Measurements from ENCODE around the gene RASGRP3.
A peak's percentile ranks its signal among the peaks of the same experiment; 100 is the strongest.

Gene RASGRP3

DNA sequence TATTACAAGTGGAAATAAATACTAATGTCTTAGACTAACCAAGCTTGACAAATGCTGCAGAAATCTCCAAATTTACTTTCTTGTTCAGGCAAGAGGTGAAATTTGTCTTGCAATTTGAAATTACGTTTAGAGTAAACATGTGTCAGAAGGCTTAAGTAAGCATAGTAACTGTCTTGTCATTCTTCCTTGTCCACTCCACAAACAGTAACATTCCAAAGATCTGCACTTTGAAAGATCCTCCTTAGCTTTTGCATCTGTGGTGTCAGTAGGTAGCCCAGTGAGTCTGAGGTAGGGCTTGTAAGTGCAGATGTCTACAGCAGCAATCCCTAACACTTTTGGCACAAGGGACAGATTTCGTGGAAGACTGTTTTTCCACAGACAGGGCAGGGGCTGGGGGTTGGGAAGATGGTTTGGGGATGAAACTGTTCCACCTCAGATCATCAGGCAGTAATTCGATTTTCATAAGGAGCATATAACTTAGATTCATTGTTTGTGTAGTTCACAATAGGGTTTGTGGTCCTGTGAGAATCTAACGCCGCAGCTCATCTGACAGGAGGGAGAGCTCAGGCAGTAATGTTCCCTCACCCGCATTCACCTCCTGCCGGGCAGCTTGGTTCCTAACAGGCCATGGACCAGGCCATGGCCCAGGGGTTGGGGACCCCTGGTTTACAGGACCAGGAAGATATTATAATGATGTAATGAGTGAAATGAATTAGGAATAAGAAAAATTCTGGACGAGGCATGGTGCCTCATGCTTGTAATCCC is 18.6 kb downstream of the RASGRP3 start:
- DNase-seq = no peak

DNA sequence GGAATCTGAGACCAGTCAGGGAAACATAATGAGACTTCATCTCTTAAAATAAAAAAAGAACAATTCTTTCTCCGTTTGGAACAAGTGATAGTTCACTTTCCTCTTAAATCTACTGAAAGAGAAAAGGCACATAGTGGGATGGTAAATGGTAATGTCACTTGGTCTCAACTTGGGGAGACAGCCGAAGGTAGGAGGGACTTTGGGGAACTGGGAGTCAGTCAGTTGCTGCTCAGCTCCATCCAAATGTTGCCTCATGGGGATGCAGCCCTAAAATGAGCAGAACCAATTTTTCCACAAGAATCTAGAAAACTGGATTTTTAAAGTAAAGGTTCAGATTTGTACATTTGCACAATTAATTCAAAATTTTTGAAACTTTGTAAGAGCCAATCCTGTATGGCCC is 19.2 kb downstream of the RASGRP3 start:
- DNase-seq = no peak

DNA sequence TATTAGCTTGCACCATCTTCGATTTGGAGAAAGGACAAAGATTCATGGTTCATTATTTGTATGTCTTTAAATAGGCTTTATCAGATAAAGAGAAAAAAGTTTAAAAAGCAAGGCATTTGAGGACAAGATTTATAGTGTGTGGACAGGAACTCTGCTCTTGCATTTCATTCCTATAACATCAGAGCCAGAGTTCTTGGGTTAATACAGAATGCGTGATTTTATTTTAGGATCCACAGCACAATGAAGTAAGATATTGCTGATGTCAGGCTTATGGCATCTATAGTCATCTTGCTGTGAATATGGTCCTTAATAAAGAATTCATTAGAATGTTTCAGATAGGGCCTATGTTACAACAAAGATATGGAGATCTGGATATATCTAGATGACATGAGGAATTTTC is 19.7 kb downstream of the RASGRP3 start:
- DNase-seq = no peak

DNA sequence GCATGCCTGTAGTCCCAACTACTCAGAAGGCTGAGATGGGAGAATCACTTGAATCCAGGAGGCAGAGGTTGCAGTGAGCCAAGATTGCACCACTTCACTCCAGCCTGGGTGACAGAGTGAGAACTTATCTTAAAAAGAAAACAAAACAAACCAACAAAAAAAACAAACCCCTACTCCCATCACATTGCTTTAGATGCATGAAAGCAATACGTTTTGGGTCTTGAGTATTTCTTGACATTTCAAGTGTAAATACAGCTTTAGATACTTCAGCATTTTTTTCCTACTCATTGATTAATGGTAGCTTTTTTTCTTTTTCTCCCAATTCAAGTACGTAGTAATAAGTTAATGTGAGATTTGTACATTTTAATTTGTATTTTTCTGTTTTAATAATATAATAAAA is 20.3 kb downstream of the RASGRP3 start:
- no peak for DNase-seq

GRCh38 chr2:33497221-33497650 is 20.8 kb downstream of the RASGRP3 start:
- DNase-seq = no peak

GRCh38 chr2:33498291-33498956 is 22.0 kb downstream of the RASGRP3 start:
- no peak for DNase-seq

DNA sequence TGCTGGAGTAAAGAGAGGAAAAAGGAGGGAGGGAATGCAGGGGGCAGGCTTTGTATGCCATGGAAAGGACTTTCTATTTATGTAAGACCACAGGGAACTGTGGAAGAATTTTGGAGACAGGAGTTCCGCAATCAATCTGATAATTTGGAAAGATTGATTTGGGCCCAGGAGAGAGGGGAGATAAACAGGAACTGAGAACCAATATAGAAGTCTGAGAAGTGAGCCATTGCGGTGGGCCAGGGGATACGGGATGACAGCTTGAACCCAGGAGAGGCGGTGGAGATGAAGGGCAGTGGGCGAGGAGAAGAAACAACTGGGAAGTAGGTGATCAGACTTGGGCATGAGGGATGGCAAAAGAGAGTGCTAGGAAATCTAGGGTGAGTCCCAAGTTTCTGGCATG is 23.7 kb downstream of the RASGRP3 start:
- no peak for DNase-seq

DNA sequence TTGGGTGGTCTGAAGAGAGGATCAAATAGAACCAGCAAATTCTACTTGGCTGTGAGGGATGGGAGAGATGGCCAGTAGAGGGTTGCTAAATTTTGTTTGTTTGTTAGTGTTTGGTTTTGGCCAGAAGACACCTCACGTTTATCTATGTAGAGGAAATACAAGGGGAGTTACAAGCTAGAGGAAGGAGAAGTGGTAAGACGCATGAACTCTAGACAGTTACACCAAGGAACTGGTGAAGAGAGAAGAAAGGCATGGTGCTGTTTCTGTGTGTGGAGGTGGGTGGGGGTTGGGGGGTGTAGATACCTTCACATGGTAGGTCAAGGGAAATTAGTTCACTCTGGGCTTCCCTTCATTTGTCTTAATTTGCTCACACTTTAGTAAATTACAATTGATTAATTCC is 25.6 kb downstream of the RASGRP3 start:
- no peak for DNase-seq

DNA sequence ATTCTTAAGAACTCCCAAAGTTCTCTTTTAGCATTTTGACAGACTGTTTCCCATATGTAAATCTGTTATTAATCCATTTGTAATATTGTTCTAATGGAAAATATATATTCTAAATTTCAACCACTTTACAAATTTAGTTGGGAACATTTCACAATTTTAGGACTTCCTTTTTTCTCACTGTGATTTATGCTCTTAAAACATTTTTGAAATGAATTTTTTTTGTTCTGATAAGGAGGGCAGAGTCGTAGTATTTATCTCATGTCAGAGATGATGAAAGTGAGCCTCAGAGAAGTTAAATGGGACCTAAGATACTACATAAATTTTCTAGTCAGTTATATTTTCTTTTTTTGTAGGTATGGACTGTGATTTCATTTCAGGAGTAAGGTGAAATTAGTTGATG is 26.6 kb downstream of the RASGRP3 start:
- no peak for DNase-seq

- no peak for DNase-seq
These were observed 29.5 kb downstream of the RASGRP3 start for GRCh38 chr2:33505966-33506365.

- DNase-seq = no peak
These were observed 33.6 kb downstream of the RASGRP3 start for GRCh38 chr2:33509908-33510585.

- no peak for DNase-seq
These were observed 34.1 kb downstream of the RASGRP3 start for GRCh38 chr2:33510586-33510968.

GRCh38 chr2:33511141-33511540 is 34.7 kb downstream of the RASGRP3 start:
- no peak for DNase-seq

GRCh38 chr2:33512112-33512511 is 35.7 kb downstream of the RASGRP3 start:
- no peak for DNase-seq

GRCh38 chr2:33513480-33513879 is 37.0 kb downstream of the RASGRP3 start:
- DNase-seq = no peak

DNA sequence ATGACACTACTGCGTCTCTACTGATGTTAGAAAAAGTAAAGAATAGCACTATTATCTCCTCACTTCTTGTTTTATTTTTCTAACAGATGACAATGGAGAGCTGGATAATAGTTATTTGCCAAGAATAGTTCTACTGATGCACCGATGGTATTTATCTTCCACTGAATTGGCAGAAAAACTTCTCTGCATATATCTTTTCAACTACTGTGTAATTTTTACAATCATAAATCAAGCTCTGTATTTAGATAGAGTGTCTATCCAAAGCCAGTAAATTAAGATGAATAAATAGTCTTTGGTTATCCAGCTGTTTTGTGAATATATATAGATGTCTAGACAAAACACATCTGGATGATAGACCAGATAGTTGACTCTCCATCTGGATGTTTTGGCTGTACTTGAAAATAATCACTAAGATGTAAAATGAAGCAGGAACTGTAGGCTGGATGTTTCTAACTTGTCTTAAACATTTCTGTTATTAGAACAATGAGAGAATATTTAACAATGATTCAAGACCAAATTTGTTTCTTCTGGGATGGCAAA is 40.1 kb downstream of the RASGRP3 start:
- no peak for DNase-seq

DNA sequence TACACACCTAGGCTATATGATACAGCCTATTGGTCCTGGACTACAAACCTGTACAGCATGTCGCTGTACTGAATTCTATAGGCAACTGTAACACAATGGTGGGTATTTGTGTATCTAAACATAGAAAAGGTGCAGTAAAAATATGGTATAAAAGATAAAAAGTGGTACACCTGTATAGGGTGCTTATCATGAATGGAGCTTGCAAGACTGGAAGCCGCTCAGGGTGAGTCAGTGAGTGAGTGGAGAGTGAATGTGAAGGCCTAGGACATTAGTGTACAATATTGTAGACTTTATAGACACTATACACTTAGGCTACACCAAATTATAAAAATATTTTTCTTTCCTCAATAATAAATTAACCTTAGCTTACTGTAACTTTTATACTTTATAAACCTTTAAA is 41.8 kb downstream of the RASGRP3 start:
- DNase-seq = no peak

DNA sequence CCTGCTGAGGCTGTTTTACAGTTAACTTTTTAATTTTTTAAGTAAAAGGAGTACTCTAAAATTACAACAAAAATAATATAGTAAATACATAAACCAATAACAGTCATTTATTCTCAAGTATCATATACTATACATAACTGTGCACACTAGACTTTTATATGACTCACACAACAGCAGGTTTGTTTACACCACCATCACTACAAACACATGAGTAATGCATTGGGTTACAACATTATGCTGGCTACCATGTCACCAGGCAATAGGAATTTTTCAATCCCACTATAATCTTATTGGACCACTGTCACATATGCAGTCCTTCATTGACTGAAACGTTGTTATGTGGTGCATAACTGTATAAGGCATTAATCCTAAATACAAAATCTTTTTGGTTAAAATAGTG is 42.5 kb downstream of the RASGRP3 start:
- no peak for DNase-seq

- DNase-seq = no peak
These were observed 45.4 kb downstream of the RASGRP3 start for GRCh38 chr2:33521791-33522281.

DNA sequence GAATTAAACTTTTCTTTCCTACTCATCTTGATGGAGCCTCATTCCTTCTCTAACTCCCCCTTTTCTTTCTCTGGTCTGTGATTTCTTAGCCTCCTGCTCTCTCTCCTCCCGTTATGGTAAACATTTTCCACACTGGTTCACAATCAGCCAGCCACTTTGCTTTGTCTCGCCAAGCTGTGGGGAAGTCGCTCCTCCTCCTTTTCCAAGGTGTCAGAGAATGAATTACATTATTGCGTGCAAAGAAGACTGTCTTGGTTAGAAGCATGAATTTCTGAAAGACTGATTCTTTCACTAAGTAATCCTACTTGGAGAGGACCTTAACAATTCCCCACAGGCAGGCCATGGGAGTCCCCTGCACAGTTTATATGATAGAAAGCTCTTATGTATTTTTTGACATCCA is 46.1 kb downstream of the RASGRP3 start:
- DNase-seq = no peak

DNA sequence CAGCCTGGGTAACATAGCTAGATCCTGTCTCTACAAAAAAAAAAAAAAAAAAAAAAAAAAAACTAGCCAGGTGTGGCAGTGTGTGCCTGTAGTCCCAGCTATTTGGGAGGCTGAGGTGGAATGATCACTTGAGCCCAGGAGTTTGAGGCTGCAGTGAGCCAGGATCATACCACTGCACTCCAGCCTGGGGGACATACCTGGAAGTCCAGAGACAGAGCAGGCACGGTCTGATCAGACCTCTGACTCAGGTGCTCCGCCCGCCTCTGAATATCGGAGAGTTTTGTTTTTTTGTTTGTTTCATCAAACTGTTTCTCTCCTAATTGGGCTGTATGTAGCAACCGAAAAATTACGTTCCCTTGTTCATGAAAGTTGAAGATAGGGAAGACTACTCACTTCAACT is 49.2 kb downstream of the RASGRP3 start:
- DNase-seq = peak; percentile 61

DNA sequence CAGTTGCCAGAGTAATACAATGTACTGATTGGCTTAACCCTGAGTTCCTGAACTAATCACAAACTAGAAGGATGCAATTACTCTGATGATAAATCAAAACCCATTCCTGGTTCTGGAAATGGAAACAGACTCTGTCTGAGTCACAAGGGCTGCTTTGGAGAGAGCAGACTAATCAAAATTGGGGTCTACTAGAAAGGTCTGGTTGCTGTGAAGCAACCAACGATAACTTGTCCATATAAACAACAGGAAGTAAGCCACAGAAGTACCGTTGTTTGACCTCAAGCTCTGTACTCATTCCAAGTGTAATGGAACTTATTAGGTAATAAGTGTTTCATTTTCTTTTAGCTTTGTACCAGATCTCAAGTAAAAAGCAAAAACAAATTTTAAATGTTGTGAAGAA is 49.7 kb downstream of the RASGRP3 start:
- no peak for DNase-seq

DNA sequence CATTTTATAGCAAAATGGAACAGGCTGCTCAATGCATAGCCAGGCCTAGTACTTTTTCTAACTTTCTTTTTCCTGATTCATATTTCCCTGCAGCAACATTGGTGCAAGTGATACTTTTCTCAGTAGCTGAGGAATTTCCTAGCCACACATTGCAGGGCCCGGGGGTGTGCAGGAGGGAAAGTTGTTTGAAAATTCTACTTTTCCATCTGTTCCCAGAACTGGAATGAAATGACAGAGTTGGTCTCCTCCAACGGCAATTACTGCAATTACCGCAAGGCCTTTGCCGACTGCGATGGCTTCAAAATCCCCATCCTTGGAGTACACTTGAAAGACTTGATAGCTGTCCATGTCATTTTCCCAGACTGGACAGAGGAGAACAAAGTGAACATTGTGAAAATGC is 50.5 kb downstream of the RASGRP3 start:
- no peak for DNase-seq

Data from islet precursor cell (in vitro differentiated cells).